ENCODE measurements around the gene COPS8.
A peak's percentile ranks its signal among the peaks of the same experiment; 100 is the strongest.

COPS8 gene

DNA sequence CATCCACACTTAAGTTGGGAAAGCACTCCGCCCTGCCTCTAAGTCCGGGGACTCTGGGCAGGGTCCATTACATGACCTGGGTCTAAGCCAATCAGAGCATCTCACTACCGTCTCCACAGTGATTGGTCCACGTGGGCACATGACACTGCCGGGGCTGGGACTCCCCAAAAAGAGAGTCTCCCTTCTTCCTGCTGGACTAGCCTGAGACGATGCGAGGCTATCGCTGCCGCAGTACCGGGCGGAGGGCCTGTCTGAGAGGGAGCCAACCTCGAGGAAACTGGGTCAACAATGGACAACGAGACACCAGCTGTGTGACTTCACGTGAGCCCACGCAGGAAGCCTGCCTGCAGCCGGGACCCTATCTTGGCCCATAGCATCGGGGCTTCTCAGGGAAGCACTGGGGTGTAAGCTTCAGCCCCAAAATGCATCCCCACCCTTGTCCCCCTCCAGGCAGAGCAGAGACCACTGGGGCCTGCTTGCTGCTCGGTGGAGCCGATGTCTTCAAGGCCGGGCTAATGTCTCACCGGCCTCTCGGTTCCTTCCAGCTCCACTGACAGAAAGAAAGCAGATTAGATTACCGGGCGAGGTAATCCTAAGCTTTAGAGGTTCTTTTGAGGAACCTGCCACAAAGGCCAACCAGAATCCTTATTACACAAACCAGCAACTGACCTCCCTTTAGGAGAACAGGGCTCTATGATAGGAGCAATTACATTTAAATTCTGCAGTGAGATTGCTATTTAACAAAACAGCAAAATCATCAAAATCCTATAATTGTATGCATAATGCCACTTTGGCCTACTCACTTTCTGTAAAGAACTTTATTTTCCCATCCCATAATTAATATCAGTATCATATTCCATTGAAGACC is 21.3 kb upstream of the COPS8 start:
- no peak overlapping the region for H3K9ac ChIP-seq (ENCODE audit: insufficient read length, low read depth)
- H3K9me3 ChIP-seq (ENCODE audit: insufficient read depth, low read length) = no peaks in the 10 kb centered on the region
- DNase-seq (ENCODE audit: low read depth, low spot score) = no peak
- no peak for TF ChIP-seq ZNF274 (IDR thresholded peaks at IDR 0.05; ENCODE audit: low read depth, low read length)
- TF ChIP-seq SUZ12 (IDR thresholded peaks at IDR 0.05; ENCODE audit: extremely low read depth, insufficient read depth, insufficient read length) = no peak
- TF ChIP-seq YY1 (IDR thresholded peaks at IDR 0.05; ENCODE audit: insufficient read depth, insufficient read length) = no peak
- no peaks in the 10 kb centered on the region for H3K36me3 ChIP-seq (ENCODE audit: insufficient read depth, insufficient read length, low read length)
- peaks cover 4% of the 10 kb centered on the region for H3K4me1 ChIP-seq (ENCODE audit: insufficient read depth, insufficient read length)
- H3K27me3 ChIP-seq (ENCODE audit: insufficient read depth, insufficient read length) = no peaks in the 10 kb centered on the region
- H3K4me3 ChIP-seq (ENCODE audit: insufficient read length, low read depth) = no peak overlapping the region

DNA sequence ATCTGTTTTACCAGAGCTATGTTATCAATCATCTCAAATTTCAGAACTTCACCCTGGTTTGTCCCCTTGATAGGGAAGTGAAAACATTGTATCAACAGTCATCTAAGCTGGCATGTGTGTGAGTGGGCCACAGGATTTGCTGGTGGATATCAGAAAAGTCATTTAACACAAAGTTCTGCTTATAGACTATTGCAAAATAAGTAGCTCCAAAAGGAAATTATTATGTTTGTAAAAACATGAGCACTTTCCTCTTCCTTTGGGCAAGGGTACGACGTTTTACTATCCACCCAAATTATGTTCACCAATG is 20.7 kb upstream of the COPS8 start:
- H3K36me3 ChIP-seq (ENCODE audit: insufficient read depth, insufficient read length, low read length) = no peaks in the 10 kb centered on the region
- no peak for TF ChIP-seq ZNF274 (IDR thresholded peaks at IDR 0.05; ENCODE audit: low read depth, low read length)
- no peak for TF ChIP-seq YY1 (IDR thresholded peaks at IDR 0.05; ENCODE audit: insufficient read depth, insufficient read length)
- TF ChIP-seq SUZ12 (IDR thresholded peaks at IDR 0.05; ENCODE audit: extremely low read depth, insufficient read depth, insufficient read length) = no peak
- H3K4me3 ChIP-seq (ENCODE audit: insufficient read length, low read depth) = no peak overlapping the region
- H3K9ac ChIP-seq (ENCODE audit: insufficient read length, low read depth) = no peak overlapping the region
- no peaks in the 10 kb centered on the region for H3K27me3 ChIP-seq (ENCODE audit: insufficient read depth, insufficient read length)
- H3K4me1 ChIP-seq (ENCODE audit: insufficient read depth, insufficient read length) = peaks cover 4% of the 10 kb centered on the region
- H3K9me3 ChIP-seq (ENCODE audit: insufficient read depth, low read length) = no peaks in the 10 kb centered on the region
- DNase-seq (ENCODE audit: low read depth, low spot score) = no peak

- no peak for TF ChIP-seq ZNF274 (IDR thresholded peaks at IDR 0.05; ENCODE audit: low read depth, low read length)
- TF ChIP-seq SUZ12 (IDR thresholded peaks at IDR 0.05; ENCODE audit: extremely low read depth, insufficient read depth, insufficient read length) = no peak
- no peak for TF ChIP-seq YY1 (IDR thresholded peaks at IDR 0.05; ENCODE audit: insufficient read depth, insufficient read length)
- no peaks in the 10 kb centered on the region for H3K4me1 ChIP-seq (ENCODE audit: insufficient read depth, insufficient read length)
- no peak for DNase-seq (ENCODE audit: low read depth, low spot score)
- H3K9me3 ChIP-seq (ENCODE audit: insufficient read depth, low read length) = no peaks in the 10 kb centered on the region; the same call in 1 of the 2 replicates
- H3K4me3 ChIP-seq (ENCODE audit: insufficient read length, low read depth) = no peak overlapping the region
- no peaks in the 10 kb centered on the region for H3K36me3 ChIP-seq (ENCODE audit: insufficient read depth, insufficient read length, low read length)
- H3K27me3 ChIP-seq (ENCODE audit: insufficient read depth, insufficient read length) = no peaks in the 10 kb centered on the region
- no peak overlapping the region for H3K9ac ChIP-seq (ENCODE audit: insufficient read length, low read depth)
Measured at GRCh38 chr2:237066396-237066795, 19.3 kb upstream of the COPS8 start.

DNA sequence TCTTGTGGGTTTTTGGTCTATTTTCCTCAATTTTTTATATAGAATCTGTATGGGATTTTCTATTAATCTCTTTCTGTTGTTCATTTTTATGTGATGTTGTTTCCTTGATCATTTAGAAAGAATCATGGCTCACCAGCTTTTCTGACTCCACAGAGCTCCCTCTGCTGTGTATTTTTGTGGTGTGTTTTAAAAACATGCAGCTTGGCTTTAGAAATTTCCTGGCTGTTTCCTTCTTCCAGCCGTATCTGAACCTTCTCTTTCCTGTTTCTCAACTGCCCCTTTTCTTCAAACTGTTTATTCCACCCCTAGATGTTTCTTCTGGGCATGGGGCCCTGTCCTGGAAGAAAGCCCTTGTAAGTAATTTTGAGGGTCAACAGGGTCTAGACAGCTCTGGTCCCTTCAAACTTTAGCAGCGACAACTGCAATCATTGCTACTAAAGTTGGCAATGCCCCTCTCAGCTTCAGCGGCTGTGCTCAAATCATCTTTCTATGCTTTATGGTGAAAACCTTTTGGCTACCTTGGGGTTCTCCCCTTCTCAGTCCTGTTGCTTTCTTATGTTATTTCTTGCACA is 17.6 kb upstream of the COPS8 start:
- Histone ChIP-seq H3K9me3 (ENCODE audit: insufficient read depth, low read length) (no peaks in the 10 kb centered on the region; the same call in 1 of the 2 replicates), H3K4me3 (ENCODE audit: insufficient read length, low read depth) (no peak overlapping the region), H3K27me3 (ENCODE audit: insufficient read depth, insufficient read length) (no peaks in the 10 kb centered on the region), H3K4me1 (ENCODE audit: insufficient read depth, insufficient read length) (no peaks in the 10 kb centered on the region), H3K9ac (ENCODE audit: insufficient read length, low read depth) (no peak overlapping the region), H3K36me3 (ENCODE audit: insufficient read depth, insufficient read length, low read length) (no peaks in the 10 kb centered on the region)
- TF ChIP-seq ZNF274 (IDR thresholded peaks at IDR 0.05; ENCODE audit: low read depth, low read length) = no peak
- no peak for TF ChIP-seq YY1 (IDR thresholded peaks at IDR 0.05; ENCODE audit: insufficient read depth, insufficient read length)
- no peak for TF ChIP-seq SUZ12 (IDR thresholded peaks at IDR 0.05; ENCODE audit: extremely low read depth, insufficient read depth, insufficient read length)
- DNase-seq (ENCODE audit: low read depth, low spot score) = no peak

- no peak for TF ChIP-seq SUZ12 (IDR thresholded peaks at IDR 0.05; ENCODE audit: extremely low read depth, insufficient read depth, insufficient read length)
- no peak for TF ChIP-seq ZNF274 (IDR thresholded peaks at IDR 0.05; ENCODE audit: low read depth, low read length)
- no peak for TF ChIP-seq YY1 (IDR thresholded peaks at IDR 0.05; ENCODE audit: insufficient read depth, insufficient read length)
- DNase-seq (ENCODE audit: low read depth, low spot score) = peak; percentile 66
- no peaks in the 10 kb centered on the region for H3K36me3 ChIP-seq (ENCODE audit: insufficient read depth, insufficient read length, low read length)
- H3K4me3 ChIP-seq (ENCODE audit: insufficient read length, low read depth) = no peak overlapping the region
- no peaks in the 10 kb centered on the region for H3K4me1 ChIP-seq (ENCODE audit: insufficient read depth, insufficient read length)
- no peaks in the 10 kb centered on the region; the same call in 1 of the 2 replicates for H3K9me3 ChIP-seq (ENCODE audit: insufficient read depth, low read length)
- no peak overlapping the region for H3K9ac ChIP-seq (ENCODE audit: insufficient read length, low read depth)
- H3K27me3 ChIP-seq (ENCODE audit: insufficient read depth, insufficient read length) = no peaks in the 10 kb centered on the region
Measured at GRCh38 chr2:237072067-237072931, 13.4 kb upstream of the COPS8 start.

DNA sequence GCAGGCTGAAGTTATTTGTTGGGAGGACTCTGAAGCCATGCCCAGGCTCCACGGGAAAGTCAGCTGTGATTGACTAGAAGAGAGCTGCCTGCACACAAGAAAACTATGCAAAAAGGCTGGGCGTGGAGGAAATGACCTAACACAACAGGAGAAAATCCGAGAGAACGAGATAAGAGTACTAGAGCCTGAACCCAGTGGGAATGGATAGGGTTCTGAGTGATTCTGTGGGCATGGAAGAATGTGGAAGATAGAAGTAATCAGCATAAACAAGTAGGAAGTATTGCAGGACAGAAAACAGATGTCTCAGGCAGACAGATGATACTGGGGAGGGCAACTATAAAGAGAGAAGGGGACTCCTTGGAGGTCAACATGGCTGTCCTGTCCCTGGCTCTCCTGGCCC is 12.1 kb upstream of the COPS8 start:
- H3K4me3 ChIP-seq (ENCODE audit: insufficient read length, low read depth) = no peak overlapping the region
- TF ChIP-seq SUZ12 (IDR thresholded peaks at IDR 0.05; ENCODE audit: extremely low read depth, insufficient read depth, insufficient read length) = no peak
- no peak for TF ChIP-seq ZNF274 (IDR thresholded peaks at IDR 0.05; ENCODE audit: low read depth, low read length)
- no peak for TF ChIP-seq YY1 (IDR thresholded peaks at IDR 0.05; ENCODE audit: insufficient read depth, insufficient read length)
- no peak for DNase-seq (ENCODE audit: low read depth, low spot score)

More for the DNA sequence above, 12.1 kb upstream of the COPS8 start:
- Histone ChIP-seq H3K9me3 (ENCODE audit: insufficient read depth, low read length) (no peaks in the 10 kb centered on the region; the same call in 1 of the 2 replicates), H3K36me3 (ENCODE audit: insufficient read depth, insufficient read length, low read length) (no peaks in the 10 kb centered on the region), H3K9ac (ENCODE audit: insufficient read length, low read depth) (no peak overlapping the region), H3K4me1 (ENCODE audit: insufficient read depth, insufficient read length) (no peaks in the 10 kb centered on the region), H3K27me3 (ENCODE audit: insufficient read depth, insufficient read length) (no peaks in the 10 kb centered on the region)
